Left ventricle myocardium superior (tissue), 1 donor: ENCODE measurements around the gene SCAF8. TPM values are rescaled to one million over a fixed set of nuclear protein-coding genes. Genes with fewer than 3 reads are reported as not detected.
"Not testable (repeated sequence)": the region's sequence is repeated elsewhere in the genome, so short reads cannot be mapped to it uniquely, and the experiment has no call there.

Experiments
- ATAC-seq: fragments of 200-7000 bp; cut with Tn5 transposase; one replicate; pipeline ENCODE4 v1.9.1; 2020; ENCODE audit warnings: mild to moderate bottlenecking, moderate library complexity
- DNase-seq: peaks from one replicate; pipeline ENCODE4 v3.0.0-alpha.2; 2020
- intact Hi-C: fragments of 100-400 bp; cut with micrococcal nuclease; formaldehyde crosslinking; loops from one replicate; pipeline ENCODE4 v1.11.0; 2022
- total RNA-seq: library from RNA; stranded (reverse); fragmentation: NEBNext Ultra II Directional; extraction: Animal tissue kit (Norgen Biotek cat#: 25700); gene quantifications from one replicate; pipeline ENCODE4 v1.2.1, GENCODE V29; 2021
- donor health status: DM: no; HTN: yes; CAD: no; lungs with severe emphysema.

SCAF8 gene
- total RNA-seq, 1 donor from 2014 or later, result 52.8 TPM

GRCh38 chr6:154765273-154765672 is 32.1 kb downstream of the SCAF8 start:
- DNase-seq, result no peak
- intact Hi-C loops, result no loop called here
- ATAC-seq, result no peak

GRCh38 chr6:154766288-154766687 is 33.1 kb downstream of the SCAF8 start:
- intact Hi-C loops, result no loop called here
- ATAC-seq (peak; percentile 84), DNase-seq (no peak)

GRCh38 chr6:154767003-154767723 is 33.9 kb downstream of the SCAF8 start:
- DNase-seq, result no peak
- peak; percentile 39 for ATAC-seq
- intact Hi-C loops, result no loop called here

GRCh38 chr6:154768280-154768679 is 35.1 kb downstream of the SCAF8 start:
- ATAC-seq (no peak), DNase-seq (no peak)
- intact Hi-C loops, result no loop called here

- intact Hi-C loops, result no loop called here
- ATAC-seq, result no peak
Measured at GRCh38 chr6:154773610-154774089, 40.4 kb downstream of the SCAF8 start.

GRCh38 chr6:154779157-154779556 is 45.9 kb downstream of the SCAF8 start:
- DNase-seq, ATAC-seq, intact Hi-C loops: not testable (repeated sequence)

More at GRCh38 chr6:154773610-154774089, 40.4 kb downstream of the SCAF8 start:
- no peak for DNase-seq

GRCh38 chr6:154782193-154782592 is 49.0 kb downstream of the SCAF8 start:
- intact Hi-C loops, result no loop called here
- DNase-seq (no peak), ATAC-seq (no peak)

GRCh38 chr6:154783229-154783628 is 50.0 kb downstream of the SCAF8 start:
- DNase-seq, result no peak
- no peak for ATAC-seq
- intact Hi-C loops, result no loop called here

- no peak for DNase-seq
- no peak for ATAC-seq
- intact Hi-C loops, result no loop called here
Measured at GRCh38 chr6:154785075-154785474, 51.9 kb downstream of the SCAF8 start.

- no peak for DNase-seq
- intact Hi-C loops, result no loop called here
- no peak for ATAC-seq
Measured at GRCh38 chr6:154786144-154786868, 53.1 kb downstream of the SCAF8 start.

GRCh38 chr6:154791556-154792317 is 58.5 kb downstream of the SCAF8 start:
- no peak for DNase-seq
- ATAC-seq, result no peak
- intact Hi-C loops, result no loop called here

- DNase-seq, result no peak
- intact Hi-C loops, result no loop called here
- ATAC-seq, result no peak
Measured at GRCh38 chr6:154792325-154792724, 59.1 kb downstream of the SCAF8 start.

GRCh38 chr6:154792761-154793160 is 59.5 kb downstream of the SCAF8 start:
- DNase-seq (no peak), ATAC-seq (no peak)
- intact Hi-C loops, result no loop called here

- intact Hi-C loops, result no loop called here
- DNase-seq (no peak), ATAC-seq (no peak)
Measured at GRCh38 chr6:154796484-154796883, 63.3 kb downstream of the SCAF8 start.

- DNase-seq, result no peak
- intact Hi-C loops, result no loop called here
- ATAC-seq, result no peak
Measured at GRCh38 chr6:154797857-154798256, 64.6 kb downstream of the SCAF8 start.

GRCh38 chr6:154800338-154800737 is 67.1 kb downstream of the SCAF8 start:
- intact Hi-C loops, result loop anchor here (10.0 kb wide), 1 partner anchor 66 kb away; the partner anchor contains the start of gene SCAF8
- no peak for DNase-seq
- ATAC-seq, result no peak

GRCh38 chr6:154805288-154805911 is 72.2 kb downstream of the SCAF8 start:
- ATAC-seq, result no peak
- intact Hi-C loops, result loop anchor here (5.0 to 10.0 kb wide), 2 partner anchors 71 to 128 kb away; partner anchors contain the start of gene SCAF8

GRCh38 chr6:154806804-154807203 is 73.6 kb downstream of the SCAF8 start:
- intact Hi-C loops, result loop anchor here (5.0 to 10.0 kb wide), 2 partner anchors 72 to 130 kb away; partner anchors contain the start of gene SCAF8
- DNase-seq (no peak), ATAC-seq (no peak)

More at GRCh38 chr6:154805288-154805911, 72.2 kb downstream of the SCAF8 start:
- DNase-seq, result no peak

- ATAC-seq, DNase-seq, intact Hi-C loops: not testable (repeated sequence)
Measured at GRCh38 chr6:154811663-154812062, 78.4 kb downstream of the SCAF8 start.
